T1000 (cell line): ENCODE data around the gene KRT33B.
"Not testable (repeated sequence)": the region's sequence is repeated elsewhere in the genome, so short reads cannot be mapped to it uniquely, and the experiment has no call there.

Source experiments
- DNase-seq: peaks from one replicate; lab custom pipeline; 2025; ENCODE audit warnings: mixed read lengths; lab: John Stamatoyannopoulos, UW

KRT33B gene

DNA sequence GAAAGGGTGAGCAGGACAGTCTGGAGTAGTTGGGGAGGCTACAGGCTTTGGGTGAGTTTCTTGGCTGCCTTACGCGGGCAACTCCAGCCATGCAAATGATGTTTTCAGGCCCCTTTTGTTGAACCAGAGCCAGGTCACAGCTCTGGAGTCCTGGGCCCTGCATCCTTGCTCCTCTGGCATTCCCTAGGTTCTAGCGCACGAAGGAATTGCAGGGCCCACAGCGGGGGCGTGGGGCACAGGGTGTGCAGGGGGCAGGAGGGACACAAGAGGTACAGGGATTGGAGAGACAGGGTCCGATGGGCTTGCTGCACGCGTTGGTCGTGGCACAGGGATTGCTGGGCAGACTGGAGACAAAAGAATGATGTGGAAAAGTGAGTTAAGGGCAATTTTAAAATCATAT lies 24.2 kb upstream of the KRT33B start:
- DNase-seq = no peak

DNA sequence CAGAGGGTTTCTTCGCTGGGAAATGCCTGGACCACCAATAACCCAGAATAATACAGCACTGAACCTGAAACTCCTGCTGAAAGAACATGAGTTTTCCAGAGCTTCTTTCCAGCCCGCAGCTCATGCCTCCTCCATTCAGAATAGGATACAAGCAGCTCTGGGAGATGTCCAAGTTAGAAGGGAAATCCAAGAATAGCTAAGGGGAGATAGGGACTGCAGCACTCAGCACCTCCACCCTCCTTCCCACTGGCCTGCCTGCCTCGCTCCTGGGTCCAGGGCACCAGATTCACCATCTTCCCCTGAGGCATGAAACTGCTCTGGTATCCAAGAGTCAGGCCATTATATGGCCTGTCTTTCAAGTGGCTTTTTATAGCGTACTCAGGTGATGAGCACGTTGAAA lies 23.7 kb upstream of the KRT33B start:
- DNase-seq = no peak

DNA sequence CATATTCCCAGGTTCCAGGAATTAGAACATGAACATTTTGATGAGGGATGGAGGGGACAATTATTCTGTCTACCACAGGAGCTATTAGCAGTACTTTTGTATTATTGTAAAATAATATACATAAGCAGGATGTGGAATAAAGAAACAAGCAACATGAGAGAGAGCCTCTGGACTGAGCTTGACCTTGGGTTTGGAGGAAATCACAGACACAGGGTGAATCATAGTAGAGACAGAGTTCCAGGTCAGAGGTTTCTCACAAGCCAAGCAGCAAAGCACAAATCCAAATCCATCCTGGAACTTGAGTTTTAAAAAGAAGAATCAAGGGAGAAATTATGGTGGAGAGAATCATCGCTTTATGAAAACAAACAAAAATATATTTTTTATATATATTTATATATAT lies 22.7 kb upstream of the KRT33B start:
- DNase-seq = no peak

DNA sequence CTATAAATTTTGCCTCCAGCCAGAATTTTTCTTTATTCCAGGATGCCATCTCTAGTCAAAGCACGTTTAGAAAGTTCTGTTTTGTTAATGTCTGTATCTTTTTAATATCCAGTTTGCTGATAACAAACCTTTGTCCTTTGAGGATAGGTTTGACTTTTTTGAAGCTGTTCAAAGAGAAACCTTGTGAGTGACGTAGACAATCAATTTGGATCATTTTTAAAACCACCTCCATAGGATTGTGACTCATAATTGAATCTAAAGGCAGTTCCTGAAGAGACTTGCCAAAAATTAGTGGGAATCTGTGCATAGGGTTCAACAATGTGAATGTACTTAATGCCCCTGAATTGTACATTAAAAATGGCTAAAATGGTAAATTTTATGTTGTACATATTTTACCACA lies 21.9 kb upstream of the KRT33B start:
- DNase-seq = no peak

DNA sequence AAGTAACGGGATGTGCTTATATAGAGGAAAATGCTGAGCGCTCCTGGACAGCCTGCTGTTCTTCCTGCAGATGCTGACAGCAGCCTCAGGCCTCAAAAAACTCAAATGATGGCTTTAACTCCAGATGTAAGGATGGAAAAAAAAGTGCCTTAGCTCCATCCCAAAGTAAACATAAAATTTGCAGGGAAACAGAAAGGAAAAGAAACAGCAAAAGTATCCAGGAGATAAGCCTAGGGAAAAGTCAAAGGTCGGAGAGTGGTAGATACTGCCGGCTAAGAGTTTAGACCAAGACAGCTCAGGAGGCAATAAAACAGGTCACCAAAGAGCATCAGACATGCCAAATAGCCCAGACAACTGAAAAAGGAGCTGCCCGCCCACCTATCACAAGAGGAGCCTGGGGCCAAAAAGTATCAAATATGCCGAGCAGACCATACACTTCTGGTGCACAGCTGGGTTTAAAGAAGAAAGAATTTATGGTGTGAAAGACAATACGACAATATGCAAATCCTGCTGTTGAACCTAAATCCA lies 20.9 kb upstream of the KRT33B start:
- no peak for DNase-seq

DNA sequence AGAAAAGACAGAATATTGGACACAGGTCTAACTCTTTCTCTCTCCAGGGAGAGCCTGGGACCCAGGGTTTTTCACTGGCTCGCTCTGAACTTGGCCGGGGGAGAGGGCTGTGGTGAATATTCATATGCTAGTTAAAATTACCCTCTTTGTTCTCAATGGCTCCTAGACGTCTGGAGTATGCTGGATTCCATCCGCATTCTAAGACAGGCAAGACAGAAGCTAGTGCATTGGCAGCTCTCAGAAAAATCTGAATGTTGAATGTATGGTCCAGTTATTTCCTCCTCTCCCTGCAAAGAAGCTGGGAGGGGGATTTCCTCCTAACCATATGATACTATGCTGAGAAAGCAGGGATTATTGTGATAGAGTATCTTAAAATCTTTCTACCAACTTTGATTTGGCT lies 18.1 kb upstream of the KRT33B start:
- no peak for DNase-seq

DNA sequence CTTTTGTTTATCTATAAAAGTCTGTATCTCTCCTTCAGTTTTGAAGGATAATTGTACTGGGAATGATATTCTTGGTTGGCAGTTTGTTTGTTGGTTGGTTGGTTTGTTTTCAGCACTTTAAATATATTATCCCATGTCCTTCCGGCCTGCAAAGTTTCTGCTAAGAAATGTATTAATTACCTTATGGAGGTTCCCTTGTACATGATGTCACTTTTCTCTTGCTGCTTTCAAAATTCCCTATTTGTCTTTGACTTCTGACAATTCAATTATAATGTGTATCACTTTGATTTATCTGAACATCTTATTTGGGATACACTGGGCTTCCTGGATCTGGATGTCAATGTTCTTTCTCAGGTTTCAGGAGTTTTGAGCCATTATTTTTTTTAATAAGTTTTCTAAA lies 16.6 kb upstream of the KRT33B start:
- no peak for DNase-seq

DNA sequence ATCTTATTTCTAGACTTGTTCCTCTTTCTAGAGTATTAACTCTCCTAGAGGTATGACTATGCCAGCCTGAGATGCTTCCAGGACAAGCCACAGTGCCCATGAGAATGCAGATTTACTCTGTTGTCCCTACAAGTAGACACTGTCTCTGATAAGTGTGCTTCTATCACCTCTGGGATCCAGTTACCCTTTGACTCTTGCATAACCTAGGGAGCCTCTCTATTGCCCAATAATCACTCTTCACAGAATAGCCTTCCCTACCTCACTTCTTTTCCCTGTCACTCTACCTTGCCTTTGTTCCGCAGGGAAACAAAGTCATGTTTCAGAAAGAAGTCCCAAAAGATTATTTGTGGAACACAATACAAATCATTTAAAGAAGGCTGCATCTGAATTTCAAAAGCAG lies 14.1 kb upstream of the KRT33B start:
- DNase-seq = no peak

DNA sequence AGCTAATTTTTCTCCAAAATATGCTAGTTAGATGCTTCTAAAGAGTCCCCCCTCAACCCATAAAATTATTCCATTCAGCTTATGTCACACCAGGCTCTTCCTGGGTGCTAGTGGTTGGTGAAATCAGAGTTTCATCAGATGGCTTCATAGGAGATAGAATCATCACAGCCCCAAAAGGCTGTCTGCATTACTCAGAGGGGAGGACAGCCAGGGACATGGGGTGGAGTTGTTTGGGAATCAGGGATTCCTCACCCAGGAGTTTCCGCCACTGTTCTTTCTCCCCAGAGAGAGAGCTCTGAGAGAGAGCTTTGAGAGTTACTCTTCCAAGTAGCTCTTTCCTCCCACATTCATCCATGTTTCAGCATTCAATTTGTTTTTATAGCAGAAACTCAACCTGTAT lies 12.8 kb upstream of the KRT33B start:
- no peak for DNase-seq

DNA sequence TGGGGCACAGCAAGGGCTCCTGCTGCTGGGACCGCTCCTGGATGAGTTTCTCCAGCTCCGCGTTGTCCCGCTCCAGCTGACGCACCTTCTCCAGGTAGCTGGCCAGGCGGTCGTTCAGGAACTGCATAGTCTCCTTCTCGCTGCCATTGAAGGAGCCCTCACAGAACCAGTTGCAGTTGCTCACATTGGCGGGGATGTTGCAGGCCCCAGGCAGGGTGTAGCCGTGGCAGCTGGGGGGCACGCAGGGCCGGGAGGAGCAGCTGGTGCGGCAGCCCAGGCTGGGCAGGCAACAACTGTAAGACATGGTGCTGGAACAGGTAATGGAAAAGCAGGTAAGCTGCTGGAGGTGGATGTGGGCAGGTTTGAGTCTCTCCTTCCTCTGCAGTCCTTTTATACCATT lies 12.3 kb upstream of the KRT33B start, which contains the start of gene KRT34:
Gene KRT34 (minus strand): TSS at position 364 of the 400 bp plus-strand sequence. CDS start 60 bp downstream, at position 304.
- DNase-seq = not testable (repeated sequence)

DNA sequence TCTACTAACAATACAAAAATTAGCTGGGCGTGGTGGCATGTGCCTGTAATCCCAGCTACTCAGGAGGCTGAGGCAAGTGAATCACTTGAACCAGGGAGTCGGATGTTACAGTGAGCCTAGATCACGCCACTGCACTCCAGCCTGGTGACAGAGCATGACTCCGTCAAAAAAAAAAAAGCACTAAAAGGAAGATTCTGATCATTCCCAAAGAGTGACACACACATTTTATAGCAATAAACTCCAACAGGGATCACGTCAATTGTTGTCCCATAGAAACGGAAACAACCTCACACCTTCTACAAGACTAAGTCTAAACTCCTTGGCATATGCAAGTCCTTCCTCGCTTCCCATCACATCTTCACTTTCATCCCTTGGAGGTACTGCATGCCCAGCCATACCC lies 10.5 kb upstream of the KRT33B start:
- peak; percentile 72 for DNase-seq

DNA sequence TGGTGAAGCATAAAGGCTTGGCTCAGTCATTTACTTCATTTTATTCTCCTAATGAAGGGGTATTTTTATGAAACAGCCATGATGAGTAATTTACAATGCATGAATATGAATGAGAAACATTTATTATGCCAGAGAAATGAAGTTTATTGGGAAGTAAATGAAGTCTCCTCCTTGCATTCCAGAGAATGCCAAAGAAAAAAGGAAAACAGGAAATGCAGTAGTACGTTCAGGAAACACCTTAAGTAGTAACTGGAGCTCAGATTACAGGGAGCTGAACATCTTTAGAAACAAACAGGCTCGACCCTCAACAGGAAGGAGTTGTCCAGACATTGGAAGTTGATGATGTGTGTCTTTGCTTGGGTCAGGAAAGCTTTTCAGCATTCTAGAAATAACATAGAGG lies 7.9 kb upstream of the KRT33B start:
- no peak for DNase-seq

DNA sequence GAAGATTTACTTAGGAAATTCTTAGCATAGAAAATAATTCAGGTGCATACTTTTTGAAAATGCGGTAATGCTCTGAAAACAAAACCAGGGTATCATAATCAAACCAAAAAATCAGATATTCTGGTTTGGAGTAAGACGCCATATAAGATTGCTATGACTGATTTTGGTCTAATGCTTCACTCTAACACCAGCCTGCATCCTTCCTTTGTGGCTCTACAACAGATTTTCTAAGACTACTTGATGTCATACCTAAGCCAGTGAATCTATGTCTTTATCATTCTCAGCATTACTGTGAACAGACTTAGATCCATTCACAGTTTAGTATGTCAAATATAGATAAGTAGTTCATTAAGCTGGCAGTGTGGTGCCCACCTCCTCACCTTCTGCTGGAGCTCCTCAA lies 590 bp downstream of the KRT33B start:
- no peak for DNase-seq

DNA sequence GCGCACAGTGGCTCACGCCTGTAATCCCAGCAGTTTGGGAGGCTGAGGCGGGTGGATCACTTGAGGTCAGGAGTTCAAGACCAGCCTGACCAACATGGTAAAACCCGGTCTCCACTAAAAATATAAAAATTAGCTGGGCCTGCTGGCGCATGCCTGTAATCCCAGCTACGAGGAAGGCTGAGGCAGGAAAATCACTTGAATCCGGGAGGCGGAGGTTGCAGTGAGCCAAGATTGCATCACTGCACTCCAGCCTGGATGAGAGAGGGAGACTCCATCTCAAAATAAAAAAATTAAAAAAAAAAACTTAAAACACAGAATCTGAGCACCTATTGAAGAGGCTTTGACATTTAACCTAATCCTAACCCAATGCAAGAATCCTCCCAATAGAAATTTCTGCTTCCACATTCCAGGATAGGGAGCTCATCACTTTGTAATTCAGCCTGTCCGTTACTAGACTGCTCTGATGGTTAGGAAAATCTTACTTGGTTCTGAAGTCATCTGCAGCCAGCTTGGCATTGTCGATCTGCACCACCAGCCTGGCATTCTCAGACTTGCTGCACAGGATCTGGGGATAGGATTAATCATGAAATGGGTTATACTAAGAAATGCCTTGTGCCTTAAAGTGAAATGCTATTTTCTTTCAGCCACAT lies 2.1 kb downstream of the KRT33B start:
- peak; percentile 32 for DNase-seq

DNA sequence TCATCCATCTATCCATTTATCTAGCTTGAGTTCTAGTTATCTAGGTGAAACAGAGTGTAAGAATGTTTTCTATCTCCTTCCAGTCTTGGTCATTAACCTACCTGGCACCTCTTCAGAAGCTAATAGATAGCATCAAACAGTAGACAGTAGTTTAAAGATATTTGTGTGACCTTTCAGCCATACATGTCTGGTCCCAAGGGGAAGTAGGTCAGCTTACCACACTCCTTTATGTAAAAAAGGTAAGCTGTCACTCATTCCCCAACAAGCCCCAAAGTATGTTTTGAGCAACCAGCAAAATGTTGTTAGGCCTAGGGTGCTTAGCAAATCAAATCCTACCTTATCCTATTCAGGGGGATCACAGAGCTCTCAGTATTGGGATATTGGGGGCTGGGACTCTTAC lies 3.5 kb downstream of the KRT33B start:
- DNase-seq = no peak

DNA sequence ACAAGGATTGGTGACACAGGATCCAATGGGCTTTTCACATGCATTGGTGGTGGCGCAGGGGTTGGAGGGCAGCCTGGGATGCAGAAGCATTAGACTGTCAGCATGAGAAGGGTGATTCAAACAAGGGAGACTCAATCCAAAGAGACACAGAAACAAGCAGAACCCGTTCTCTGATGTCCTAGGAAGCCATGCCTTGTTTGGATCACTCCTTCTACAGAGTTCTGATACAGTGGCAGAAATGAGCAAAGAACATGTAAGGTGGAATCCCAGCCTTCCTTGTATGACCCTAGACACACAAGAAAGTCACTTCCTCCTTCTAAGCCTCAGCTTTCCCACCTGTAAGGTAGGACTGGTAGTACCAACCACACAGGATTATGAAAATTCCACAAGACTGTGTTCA lies 5.7 kb downstream of the KRT33B start:
- no peak for DNase-seq

DNA sequence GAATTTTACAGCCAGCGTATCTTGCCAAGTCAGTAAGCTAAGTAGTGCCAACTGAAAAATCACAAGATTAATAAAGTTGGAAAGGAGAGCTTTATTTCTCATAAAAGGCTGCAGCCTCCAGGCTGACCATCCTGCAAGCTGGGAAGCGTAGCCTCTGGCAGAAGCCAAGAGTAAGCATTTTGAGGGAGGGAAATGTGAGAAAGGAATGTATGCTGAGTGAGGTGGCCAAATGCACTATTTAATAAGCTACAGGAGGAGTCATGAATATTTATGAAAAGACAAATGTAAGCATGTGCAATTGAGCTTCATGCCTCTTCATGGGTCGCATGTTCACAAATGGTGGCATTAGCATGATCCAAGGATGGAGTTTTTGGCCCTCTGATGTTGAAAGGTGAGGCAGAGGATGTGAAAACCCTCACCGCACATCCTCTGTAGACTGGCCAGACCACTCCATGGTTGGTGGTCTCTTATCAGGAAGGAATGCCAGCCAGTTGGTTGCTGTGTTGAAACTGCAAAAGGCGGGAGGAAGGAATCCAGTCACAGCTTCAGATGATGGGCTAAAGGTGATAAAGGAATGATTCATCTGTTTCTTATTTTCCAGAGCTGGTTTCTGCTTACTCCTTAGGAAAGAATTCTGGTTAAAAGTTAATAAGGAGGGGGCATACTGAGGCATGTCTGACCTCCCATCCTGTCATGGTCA lies 9.2 kb downstream of the KRT33B start:
- DNase-seq = peak; percentile 56

DNA sequence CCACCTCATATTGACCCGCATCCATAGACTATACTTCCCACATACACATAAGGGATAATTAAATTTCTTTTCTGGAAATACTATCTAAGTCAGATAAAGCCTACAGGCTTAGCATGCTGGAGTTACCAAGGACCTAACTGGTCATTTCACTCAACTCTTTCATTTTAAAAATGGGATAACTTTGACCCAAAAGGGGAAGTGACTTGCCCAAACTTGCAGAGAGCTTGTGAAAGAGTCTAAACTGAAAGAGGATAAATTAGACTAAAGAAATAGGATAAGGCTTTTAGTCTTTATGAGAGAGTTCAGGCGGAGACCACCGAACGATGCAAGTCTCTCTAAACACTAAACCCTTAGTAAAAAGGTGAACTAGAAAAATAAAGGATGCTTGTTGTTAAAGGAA lies 15.1 kb downstream of the KRT33B start:
- no peak for DNase-seq

DNA sequence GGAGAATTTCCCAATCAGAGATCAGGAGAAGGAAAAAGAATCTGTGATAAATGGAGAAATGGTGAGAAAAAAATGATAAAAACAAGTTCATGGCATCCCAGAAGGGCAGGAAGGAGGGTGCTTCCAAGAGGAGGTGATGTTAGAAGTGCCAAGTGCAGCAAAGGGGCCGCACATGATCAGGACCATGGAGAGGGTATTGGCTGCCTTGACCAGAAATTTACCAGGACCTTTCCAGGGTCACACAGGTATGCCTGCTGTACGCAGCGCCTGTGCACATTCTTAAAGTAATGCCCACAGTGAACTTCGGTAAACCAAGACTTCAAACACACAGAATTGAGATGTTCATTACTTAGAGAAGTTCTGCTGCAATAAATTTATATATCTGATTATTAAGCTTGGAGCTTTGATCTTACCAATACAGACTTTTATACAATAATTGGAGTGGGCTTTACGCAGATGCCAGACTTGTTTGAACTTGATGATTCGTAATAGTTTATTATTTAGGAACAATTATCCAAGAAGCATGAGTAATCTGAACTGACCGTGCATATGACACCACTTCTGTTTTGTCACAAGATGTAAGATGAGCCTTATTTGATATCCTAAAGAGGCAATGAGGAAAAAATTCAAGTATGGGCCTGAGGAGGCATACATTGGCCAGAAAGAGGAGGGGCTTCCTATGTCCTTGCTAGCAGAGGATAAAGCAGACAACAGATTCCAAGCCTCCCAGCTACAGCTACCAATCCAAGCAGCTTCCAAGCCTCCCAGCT lies 16.8 kb downstream of the KRT33B start:
- DNase-seq = no peak

DNA sequence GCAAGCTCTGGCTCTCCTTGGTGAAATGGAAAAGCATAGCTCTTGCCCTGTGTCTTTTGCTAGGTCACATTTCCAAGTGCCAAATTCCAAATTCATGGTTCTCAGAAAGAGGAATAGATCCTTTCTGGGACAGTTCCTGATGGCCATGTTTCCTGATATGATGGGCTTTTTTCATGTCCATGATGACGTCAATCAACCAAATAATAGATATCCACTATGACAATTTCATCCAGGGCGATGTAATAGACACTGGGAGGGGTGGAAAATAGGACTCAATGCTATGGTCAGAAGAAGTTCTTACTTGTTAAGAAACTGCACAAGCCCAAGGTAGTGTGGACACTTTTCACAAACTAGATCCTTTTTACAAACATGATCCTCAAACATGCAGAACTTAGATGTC lies 18.4 kb downstream of the KRT33B start:
- DNase-seq = no peak

DNA sequence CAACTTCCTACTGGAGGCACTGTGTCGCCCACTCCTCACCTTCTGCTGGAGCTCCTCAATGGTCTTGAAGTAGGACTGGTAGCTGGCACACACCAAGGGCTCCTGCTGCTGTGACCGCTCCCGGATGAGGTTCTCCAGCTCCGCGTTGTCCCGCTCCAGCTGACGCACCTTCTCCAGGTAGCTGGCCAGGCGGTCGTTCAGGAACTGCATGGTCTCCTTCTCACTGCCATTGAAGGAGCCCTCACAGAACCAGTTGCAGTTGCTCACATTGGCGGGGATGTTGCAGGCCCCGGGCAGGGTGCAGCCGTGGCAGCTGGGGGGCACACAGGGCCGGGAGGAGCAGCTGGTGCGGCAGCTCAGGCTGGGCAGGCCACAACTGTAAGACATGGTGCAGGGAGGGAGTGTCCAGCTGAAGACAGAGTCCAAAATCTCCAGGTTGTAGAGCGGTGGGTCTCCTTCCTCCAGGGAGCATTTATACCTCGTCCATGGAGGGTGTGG lies 19.2 kb downstream of the KRT33B start, which contains the start of gene KRT33A:
Gene KRT33A (minus strand): TSS at position 448 of the 498 bp plus-strand sequence. CDS start 61 bp downstream, at position 387.
- not testable (repeated sequence) for DNase-seq
